Stimulated activated CD4-positive, alpha-beta T cell treated with anti-CD3 and anti-CD28 coated beads, Interleukin-1b, Interleukin-23, amount 100 ng/mL, for 4 hours (primary cell): Measurements from ENCODE around the gene OR4K2.
"Not testable (repeated sequence)": the region's sequence is repeated elsewhere in the genome, so short reads cannot be mapped to it uniquely, and the experiment has no call there.

ENCODE experiments used
- DNase-seq, 2 donors: peaks; one replicate each; pipeline ENCODE4 v3.0.0-alpha.2; 2020; ENCODE audit warnings: low read depth in 2 of 2

Gene OR4K2, protein sequence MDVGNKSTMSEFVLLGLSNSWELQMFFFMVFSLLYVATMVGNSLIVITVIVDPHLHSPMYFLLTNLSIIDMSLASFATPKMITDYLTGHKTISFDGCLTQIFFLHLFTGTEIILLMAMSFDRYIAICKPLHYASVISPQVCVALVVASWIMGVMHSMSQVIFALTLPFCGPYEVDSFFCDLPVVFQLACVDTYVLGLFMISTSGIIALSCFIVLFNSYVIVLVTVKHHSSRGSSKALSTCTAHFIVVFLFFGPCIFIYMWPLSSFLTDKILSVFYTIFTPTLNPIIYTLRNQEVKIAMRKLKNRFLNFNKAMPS

DNA sequence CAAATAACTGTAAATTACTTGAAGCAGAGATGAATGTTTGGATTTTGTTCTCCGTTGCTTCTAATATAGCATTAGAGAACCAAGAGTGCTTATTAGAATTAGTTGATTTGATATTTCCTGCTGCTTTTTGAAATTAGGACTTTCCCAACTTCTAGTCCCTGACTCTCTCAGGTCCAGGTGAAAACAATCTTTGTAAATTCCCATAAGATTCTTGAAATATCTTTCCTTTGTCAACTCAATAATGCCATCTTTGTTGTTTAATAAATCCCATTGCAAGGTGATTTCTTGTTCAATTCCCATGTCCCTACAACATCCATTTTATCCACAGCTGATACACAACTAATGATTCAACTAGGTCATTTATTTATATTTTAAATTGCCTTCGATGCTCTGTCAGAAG is at the start of gene OR4K2:
Gene OR4K2, plus strand, starts transcription at position 301 of the 400 bp plus-strand sequence. CDS start 1,126 bp downstream, outside the sequence.
- no peak for DNase-seq

DNA sequence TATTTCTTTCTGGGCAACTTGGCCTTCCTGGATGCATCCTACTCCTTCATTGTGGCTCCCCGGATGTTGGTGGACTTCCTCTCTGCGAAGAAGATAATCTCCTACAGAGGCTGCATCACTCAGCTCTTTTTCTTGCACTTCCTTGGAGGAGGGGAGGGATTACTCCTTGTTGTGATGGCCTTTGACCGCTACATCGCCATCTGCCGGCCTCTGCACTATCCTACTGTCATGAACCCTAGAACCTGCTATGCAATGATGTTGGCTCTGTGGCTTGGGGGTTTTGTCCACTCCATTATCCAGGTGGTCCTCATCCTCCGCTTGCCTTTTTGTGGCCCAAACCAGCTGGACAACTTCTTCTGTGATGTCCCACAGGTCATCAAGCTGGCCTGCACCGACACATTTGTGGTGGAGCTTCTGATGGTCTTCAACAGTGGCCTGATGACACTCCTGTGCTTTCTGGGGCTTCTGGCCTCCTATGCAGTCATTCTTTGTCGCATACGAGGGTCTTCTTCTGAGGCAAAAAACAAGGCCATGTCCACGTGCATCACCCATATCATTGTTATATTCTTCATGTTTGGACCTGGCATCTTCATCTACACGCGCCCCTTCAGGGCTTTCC is 47.2 kb upstream of the OR4K2 start:
- not testable (repeated sequence) for DNase-seq

DNA sequence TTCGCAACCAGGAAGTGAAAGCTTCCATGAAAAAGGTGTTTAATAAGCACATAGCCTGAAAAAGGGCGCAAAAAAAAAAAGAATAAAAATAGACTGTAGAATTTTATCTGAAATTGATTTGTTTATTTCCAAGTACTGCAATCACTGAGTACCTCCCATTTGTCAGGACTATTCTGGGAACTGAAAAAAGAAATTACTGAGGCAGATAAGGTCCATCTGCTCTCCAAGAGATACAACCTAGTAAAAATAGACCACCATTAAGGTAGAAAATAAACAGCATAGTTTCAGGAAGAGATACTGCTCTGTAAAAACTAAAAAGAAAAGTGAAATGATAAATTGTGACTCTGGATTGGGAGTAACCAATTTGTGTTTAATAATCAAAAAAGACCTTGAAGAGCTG is 46.6 kb upstream of the OR4K2 start:
- no peak for DNase-seq

DNA sequence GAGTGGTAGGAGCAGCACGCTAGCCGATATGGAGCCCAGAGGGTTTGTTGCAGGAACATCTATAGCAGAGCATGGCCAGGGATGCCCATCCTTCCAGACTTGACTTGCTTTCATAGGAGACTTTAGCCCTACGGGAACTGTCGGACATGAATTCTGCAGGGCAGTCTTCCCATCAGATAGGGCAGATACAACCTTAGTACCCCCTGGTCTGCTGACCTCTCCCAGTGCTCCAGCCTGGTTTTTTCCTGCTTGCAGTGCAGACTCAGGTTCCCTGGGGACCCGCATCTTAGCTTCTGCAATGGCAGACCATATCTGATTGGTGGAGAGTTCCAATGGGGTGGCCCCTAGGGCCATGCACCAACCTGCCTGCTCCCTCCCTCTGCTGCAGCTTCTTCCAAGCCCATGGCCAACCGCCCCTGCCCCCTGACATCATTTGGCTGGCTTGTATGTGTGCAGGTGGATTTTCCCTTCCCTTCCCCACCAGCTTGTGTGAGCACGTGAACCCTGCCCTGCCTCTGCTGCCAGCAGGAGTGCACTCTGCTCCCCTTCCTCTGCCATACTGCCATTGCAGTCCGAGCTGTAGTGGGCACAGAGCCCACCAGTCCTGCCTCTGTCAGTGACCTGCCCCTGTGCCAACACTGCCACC is 40.6 kb upstream of the OR4K2 start:
- DNase-seq, result not testable (repeated sequence)

DNA sequence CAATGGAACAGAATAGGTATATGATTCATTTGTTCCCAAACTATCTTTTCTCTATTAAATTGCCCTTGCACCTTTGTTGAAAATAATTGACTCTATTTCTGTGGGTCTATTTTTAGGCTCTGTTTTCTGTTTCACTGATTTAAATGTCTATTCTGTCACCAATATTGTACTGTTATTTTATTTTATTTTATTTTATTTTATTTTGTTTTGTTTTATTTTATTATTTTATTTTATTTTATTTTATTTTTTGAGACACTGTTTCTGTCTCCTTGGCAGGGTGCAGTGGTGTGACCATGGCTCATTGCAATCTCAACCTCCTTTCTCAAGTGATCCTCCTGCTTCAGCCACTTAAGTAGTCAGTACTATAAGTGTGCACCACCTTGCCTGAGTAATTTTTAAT is 36.5 kb upstream of the OR4K2 start:
- DNase-seq, result no peak

DNA sequence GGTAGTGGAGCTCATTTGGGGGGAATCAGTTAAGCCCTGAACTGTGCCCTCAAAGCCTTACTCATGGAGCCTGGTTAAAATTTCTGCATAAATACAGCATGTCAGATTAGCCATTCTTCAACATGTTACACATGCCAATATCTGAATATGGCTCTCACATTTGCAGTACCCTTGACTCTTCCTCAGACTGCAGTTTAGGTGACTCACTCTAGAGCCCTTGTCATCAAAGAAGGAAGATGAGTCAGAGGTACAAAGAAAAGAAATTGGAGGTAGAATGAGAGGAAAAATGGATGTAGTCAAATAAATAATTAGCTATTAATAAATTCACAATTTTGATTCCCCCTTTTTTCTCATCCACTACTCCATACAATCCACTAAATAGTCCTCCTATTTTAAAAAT is 23.6 kb upstream of the OR4K2 start:
- no peak for DNase-seq

DNA sequence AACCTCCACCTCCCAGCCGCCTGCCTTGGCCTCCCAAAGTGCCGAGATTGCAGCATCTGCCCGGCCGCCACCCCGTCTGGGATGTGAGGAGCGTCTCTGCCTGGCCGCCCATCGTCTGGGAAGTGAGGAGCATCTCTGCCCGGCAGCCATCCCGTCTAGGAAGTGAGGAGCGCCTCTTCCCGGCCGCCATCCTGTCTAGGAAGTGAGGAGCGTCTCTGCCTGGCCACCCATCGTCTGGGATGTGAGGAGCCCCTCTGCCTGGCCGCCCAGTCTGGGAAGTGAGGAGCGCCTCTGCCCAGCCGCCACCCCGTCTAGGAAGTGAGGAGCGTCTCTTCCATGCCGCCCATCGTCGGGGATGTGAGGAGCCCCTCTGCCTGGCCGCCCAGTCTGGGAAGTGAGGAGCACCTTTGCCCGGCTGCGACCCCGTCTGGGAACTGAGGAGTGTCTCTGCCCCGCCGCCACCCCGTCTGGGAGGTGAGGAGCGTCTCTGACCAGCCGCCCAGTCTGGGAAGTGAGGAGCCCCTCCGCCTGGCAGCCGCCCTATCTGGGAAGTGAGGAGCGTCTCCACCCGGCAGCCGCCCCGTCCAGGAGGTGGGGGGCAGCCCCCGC is 8.8 kb upstream of the OR4K2 start:
- DNase-seq, result not testable (repeated sequence)

DNA sequence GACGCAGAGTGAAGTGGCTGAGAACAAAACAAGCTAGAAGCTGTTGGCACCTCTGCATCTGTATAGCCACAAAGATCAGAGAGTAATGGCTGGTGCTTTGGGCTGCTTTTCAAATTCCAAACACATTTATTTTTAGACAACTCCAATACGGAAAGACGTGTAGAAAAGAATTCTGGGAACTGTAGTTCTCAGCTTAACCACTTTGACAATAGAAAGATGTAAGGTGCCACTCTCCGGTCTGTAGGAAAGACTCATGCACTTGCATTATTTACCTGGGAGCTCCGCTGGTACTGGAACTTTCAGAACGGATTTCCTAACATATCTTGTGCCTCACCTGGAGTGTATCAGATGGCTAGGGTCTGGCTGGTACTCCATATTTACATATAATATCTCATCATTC is 1.8 kb upstream of the OR4K2 start:
- no peak for DNase-seq

DNA sequence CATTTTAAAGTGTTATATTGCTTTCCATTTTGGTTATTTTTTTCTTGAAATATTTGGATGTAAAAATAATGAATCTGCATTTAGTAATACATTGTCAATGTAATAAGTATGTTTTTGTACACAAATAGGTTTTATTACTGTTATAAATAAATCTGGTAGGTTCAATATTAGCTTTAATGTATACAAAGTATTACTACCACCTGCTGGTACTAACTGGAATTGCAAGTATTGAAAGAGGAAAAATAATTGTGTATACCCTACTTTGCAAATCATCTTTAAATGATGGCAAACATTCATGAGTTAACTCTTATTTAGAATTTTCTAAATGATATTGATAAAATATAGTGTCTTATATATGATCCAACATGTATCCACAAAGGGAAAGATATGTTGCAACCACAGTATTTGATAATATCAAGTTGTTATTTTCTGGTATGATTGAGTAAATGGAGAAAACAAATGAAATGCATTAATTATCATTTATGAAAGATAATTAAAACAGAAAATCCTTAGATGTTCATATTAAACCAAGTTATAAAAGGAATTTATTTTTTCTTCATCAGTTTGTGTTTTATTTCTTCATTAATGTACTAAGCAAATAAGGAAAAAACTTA is 3.2 kb downstream of the OR4K2 start:
- DNase-seq, result no peak

DNA sequence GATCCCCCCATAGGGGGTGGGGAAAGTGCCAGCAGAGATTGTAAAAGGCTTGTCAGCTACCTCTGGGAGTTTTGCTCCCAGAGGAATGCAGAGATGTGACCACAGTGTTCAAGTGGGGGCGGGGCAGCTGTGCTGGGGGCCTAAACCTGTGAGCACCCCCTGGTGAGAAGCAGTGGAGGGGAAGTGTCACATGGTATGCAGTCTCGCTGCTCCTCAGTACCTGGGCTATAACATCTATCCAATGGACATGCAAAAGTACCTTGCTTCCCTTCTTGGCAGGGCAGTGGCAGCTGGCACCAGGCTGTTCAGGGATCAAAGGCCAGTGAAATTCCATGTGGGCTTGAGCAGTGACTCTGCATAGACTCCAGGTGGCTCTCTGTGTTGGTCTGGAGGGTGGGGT is 20.3 kb downstream of the OR4K2 start:
- no peak for DNase-seq

DNA sequence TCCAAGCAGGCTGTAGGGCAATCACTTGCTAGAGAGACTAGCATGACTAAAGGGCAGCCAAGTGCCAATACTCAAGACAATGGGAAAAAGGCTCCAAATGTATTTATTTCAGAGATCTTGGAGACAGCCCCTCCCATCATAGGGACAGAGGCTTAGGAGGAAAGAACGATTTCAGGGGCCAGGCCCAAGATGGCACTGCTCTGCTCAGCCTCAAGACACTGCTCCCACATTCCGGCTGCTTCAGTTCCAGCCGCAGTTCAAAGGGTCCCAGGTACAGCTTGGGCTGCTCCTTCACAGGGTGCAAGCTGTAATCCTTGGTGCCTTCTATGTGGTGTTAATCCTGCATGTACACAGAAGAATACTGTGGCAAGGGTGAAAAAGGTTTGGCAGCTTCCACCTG is 26.1 kb downstream of the OR4K2 start:
- no peak for DNase-seq

DNA sequence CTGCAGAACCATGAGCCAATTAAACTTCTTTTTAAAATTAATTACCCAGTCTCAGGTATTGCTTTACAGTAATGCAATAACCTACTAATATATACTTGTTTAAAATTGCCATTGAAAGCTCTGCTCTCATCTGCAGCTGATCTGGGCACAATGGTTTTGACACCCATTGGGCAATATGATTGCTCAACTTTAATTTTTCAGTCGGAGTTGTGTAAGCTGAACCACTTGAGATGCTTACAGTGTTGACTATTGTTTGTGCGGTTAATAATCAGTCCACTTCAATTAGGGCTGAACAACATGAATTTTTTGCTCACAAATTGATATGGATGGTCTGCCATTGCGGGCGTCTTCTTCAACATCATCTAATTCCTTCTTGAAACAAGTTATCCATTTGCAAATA is 27.5 kb downstream of the OR4K2 start:
- no peak for DNase-seq

DNA sequence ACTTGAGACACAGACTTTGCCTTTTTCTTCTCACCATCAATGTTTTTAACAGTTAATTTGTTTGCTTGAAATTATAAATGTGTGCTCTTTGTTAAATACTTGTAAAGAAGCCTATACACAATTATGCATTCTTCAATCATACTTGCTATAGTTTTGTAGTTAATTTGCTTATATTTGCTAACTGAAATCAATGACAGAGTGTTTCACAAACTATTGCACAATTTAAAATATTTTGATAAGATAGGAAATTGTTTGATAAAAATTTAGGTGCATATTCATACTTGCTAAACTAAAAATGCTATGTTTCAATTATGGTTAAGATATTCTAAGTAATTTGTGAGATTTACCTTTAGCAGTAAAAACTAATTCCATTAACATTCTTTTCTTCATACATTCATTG is 31.7 kb downstream of the OR4K2 start:
- DNase-seq, result no peak

DNA sequence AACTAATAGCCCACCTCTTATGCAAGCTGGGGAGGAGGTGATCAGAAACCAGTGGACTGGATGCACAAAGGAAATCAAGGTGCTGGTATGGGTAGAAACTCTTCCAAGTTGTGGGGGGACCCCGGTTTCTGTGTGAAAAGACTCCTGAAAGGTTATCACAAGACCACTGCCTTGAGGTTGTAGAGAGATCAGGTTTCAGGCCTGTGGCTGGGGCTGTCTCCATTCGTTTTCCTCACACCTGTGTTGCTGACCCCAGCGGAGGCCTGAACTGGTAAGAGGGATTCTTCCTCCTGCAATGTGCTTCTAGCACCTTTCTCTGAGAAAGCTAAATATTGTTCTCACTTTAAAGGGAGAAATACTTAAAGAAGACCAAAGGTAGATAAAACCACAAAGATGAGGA is 36.2 kb downstream of the OR4K2 start:
- no peak for DNase-seq

DNA sequence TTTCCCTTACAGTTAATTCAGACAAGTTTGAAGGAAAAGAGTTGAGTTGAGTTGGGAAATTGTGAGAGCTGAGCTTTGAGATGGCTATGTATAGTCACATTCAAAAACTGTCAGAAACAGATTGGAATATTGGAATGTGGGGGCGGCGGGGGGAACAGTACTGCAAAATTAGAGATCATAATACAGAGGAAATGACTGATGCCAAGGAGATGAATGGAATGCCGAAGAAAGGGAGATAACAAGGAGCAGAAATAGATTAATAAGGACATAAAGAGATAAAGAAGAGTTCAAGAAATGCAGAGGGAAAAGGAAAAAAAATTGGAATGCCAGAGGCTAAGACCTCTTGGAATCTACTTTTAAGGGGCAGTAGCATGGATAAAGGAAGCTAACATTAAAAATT is 42.3 kb downstream of the OR4K2 start:
- no peak for DNase-seq

DNA sequence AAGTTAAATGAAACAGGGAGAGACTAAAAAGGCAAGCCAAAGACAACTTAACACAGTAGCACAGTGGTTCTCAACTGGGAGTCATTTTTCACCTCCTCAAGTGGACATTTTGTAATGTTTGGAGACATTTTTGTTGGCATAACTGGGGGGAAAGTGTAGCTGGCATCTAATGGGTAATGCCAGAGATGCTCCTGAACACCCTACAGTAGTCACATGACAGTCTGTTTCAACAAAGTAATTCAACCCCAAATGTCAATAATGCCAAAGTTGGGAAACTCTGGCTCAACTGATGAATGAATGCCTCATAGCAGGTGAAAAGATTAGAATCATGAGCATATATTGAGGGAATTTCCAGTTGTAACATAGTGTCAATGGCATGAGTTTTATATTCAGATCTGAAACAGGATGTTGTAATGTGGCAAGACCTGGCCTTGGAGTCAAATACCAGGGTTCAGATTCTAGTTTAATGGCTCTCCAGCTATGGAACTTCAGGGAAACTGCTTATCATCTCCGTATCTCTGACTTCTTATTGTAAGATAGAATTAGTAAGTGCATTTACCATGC is 43.1 kb downstream of the OR4K2 start:
- no peak for DNase-seq

DNA sequence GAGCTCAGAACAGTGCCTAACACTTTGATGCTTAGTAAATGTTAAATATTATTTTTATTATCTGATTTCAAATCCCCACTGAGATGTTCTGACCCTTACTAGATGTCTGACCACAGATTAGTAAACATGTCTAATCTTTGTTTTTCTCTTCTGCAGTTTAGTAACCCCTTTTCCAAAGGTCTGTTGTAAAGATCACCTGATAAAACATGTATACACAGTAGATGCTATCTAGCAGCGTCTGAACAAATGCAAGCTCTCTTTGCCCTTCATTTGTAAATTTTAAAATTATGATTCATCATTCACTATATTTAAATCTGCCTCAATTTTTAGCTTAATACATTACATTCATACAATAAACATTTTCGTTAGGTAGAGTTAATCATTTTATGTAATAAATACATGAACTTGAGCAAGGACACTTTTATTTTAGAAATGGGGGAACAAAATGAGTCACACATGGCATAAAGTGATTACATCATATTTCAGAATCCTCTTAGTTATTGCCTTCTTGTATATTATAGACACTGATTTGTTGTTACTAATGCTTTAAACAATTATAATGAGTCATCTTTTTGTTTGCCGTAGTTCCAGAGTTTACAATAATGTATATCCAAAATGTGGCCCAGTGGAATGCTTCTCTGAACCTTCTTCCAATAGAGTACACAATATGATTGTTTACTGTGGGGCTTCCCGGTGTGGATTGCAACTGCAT is 43.8 kb downstream of the OR4K2 start:
- no peak for DNase-seq

DNA sequence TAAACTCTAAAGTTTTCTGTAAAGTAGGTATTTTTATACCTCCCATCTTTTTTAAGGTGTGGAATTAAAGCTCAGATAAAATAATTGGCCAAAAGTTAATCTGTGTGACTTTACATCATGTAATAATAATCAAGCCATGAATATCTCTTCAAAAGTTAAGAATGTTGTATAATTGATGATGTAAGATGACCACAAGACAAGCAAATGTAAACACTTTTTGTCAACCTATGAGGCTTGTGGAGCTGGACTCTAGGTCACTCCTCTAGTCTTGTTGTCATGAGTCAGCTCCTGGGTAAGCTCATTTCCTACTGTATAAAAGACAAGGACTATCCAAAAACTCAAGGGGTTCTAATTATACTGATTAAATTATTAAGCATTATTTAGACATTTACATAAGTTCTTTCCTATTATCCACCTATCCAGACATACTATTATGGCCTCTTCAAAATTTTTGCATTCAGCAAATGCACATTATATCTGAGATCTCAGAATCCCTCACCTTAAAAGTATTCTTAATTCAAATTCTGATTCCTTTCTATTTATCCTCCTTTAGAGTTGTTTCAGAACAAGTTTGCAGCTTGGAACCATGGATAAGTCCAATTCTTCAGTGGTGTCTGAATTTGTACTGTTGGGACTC is 45.2 kb downstream of the OR4K2 start, which contains the start of gene OR4K5:
Gene OR4K5, plus strand, starts transcription at position 587 of the 637 bp plus-strand sequence. Its CDS starts 0 bp downstream, at position 587.
- DNase-seq, result no peak

DNA sequence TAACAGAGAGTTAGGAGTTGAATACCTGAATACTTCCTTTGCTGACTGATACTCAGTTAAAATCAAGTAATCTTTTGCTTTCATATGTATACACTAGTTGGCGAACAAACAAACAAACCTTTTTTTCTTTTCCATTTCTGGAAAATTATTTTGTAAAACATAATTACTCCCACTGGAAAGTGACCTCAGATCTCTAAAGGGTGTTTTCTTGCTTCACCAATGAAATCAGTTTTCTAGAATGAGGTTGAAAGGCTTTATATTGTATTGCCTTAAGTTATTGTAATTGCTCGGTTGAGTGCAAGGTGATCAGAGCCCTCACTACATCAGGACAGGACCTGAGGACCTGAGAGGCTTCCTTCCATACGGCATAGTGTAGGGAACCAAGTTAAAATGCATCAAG is 55.7 kb downstream of the OR4K2 start, which contains the start of gene OR4K1:
Gene OR4K1, plus strand, starts transcription at position 301 of the 400 bp plus-strand sequence. CDS start 4,750 bp downstream, outside the sequence.
- DNase-seq, result no peak
